HEK293T (cell line): ENCODE results near the gene KCNK4.

ENCODE experiments used
- PKNOX1 ChIP-seq: fragments of 450-650 bp; IDR thresholded peaks from 2 replicates; pipeline ENCODE4 v1.6.1; 2016
- SUZ12 ChIP-seq: fragments of 450-650 bp; IDR thresholded peaks from 2 replicates; pipeline ENCODE4 v1.6.1; 2016; ENCODE audit warnings: mild to moderate bottlenecking

GRCh38 chr11:64290352-64291261 is 495 bp upstream of the KCNK4 start:
- TF ChIP-seq SUZ12 (no peak), PKNOX1 (no peak)
